Measurements from ENCODE around the gene GPRASP2.

GRCh38 chrX:102708900-102709299 lies 3.3 kb upstream of the GPRASP2 start:
- TF ChIP-seq CTCF (conservative IDR thresholded peaks at IDR 0.05; ENCODE audit: low read depth, low read length) = no peak
- no peak for TF ChIP-seq EZH2 (IDR thresholded peaks at IDR 0.05; ENCODE audit: low read length, unreplicated experiment)
- TF ChIP-seq EZH2phosphoT487 (IDR thresholded peaks at IDR 0.05; ENCODE audit: borderline replicate concordance, low read length) = no peak
